ENCODE measurements around the gene RAD21L1.

Gene RAD21L1

GRCh38 chr20:1225783-1226654, at the start of gene RAD21L1:
Gene RAD21L1 (plus strand): TSS chr20:1226044. CDS start chr20:1228454, 2,410 bp downstream.
- Mint-ChIP-seq H3K27ac (ENCODE audit: low read depth) (no peak within 1 kb of the TSS), H3K9me3 (no peaks in the 10 kb centered on the region), H3K36me3 (ENCODE audit: insufficient read depth) (peaks cover 2% of the 10 kb centered on the region), H3K4me1 (peaks cover 5% of the 10 kb centered on the region), H3K4me3 (peak within 1 kb of the TSS; percentile 70), H3K27me3 (peaks cover 9% of the 10 kb centered on the region)
- DNase-seq (ENCODE audit: low spot score in 2 of 2) (peak; percentile 42 to 43), ATAC-seq (replicated peaks; ENCODE audit: extremely low read depth, poor library complexity, severe bottlenecking) (peak; percentile 73)

- no peak overlapping the region for H3K27ac Mint-ChIP-seq (ENCODE audit: low read depth)
- no peak for DNase-seq (ENCODE audit: low spot score in 2 of 2)
- ATAC-seq (replicated peaks; ENCODE audit: extremely low read depth, poor library complexity, severe bottlenecking): no peak
- H3K36me3 Mint-ChIP-seq (ENCODE audit: insufficient read depth): peaks cover 2% of the 10 kb centered on the region
- H3K4me1 Mint-ChIP-seq: peaks cover 6% of the 10 kb centered on the region
- peaks cover 9% of the 10 kb centered on the region for H3K27me3 Mint-ChIP-seq
- H3K9me3 Mint-ChIP-seq: no peaks in the 10 kb centered on the region
- no peak overlapping the region for H3K4me3 Mint-ChIP-seq
Observed at GRCh38 chr20:1177680-1178079, 48.2 kb upstream of the RAD21L1 start.

- Mint-ChIP-seq H3K27ac (ENCODE audit: low read depth) (no peak overlapping the region), H3K36me3 (ENCODE audit: insufficient read depth) (peaks cover 2% of the 10 kb centered on the region), H3K9me3 (no peaks in the 10 kb centered on the region), H3K27me3 (peaks cover 13% of the 10 kb centered on the region), H3K4me3 (no peak overlapping the region), H3K4me1 (peaks cover 6% of the 10 kb centered on the region)
- no peak for ATAC-seq (replicated peaks; ENCODE audit: extremely low read depth, poor library complexity, severe bottlenecking)
- no peak for DNase-seq (ENCODE audit: low spot score in 2 of 2)
Observed at GRCh38 chr20:1178103-1178502, 47.7 kb upstream of the RAD21L1 start.

- Mint-ChIP-seq H3K27me3 (peaks cover 19% of the 10 kb centered on the region), H3K4me3 (no peak overlapping the region), H3K36me3 (ENCODE audit: insufficient read depth) (peaks cover 2% of the 10 kb centered on the region), H3K9me3 (no peaks in the 10 kb centered on the region), H3K27ac (ENCODE audit: low read depth) (no peak overlapping the region), H3K4me1 (peaks cover 6% of the 10 kb centered on the region)
- ATAC-seq (replicated peaks; ENCODE audit: extremely low read depth, poor library complexity, severe bottlenecking) (no peak), DNase-seq (ENCODE audit: low spot score in 2 of 2) (no peak)
Observed at GRCh38 chr20:1178623-1179022, 47.2 kb upstream of the RAD21L1 start.

GRCh38 chr20:1180949-1181348, 44.9 kb upstream of the RAD21L1 start:
- H3K27ac Mint-ChIP-seq (ENCODE audit: low read depth): no peak overlapping the region
- no peaks in the 10 kb centered on the region for H3K9me3 Mint-ChIP-seq
- H3K4me3 Mint-ChIP-seq: no peak overlapping the region
- DNase-seq (ENCODE audit: low spot score in 2 of 2) (no peak), ATAC-seq (replicated peaks; ENCODE audit: extremely low read depth, poor library complexity, severe bottlenecking) (no peak)
- peaks cover 2% of the 10 kb centered on the region for H3K36me3 Mint-ChIP-seq (ENCODE audit: insufficient read depth)
- H3K4me1 Mint-ChIP-seq: peaks cover 16% of the 10 kb centered on the region
- H3K27me3 Mint-ChIP-seq: peaks cover 32% of the 10 kb centered on the region

GRCh38 chr20:1182106-1182505, 43.7 kb upstream of the RAD21L1 start:
- H3K36me3 Mint-ChIP-seq (ENCODE audit: insufficient read depth): peaks cover 2% of the 10 kb centered on the region

GRCh38 chr20:1183153-1183552, 42.7 kb upstream of the RAD21L1 start:
- no peak for ATAC-seq (replicated peaks; ENCODE audit: extremely low read depth, poor library complexity, severe bottlenecking)
- Mint-ChIP-seq H3K9me3 (no peaks in the 10 kb centered on the region), H3K4me1 (peaks cover 13% of the 10 kb centered on the region), H3K36me3 (ENCODE audit: insufficient read depth) (no peaks in the 10 kb centered on the region), H3K27me3 (peaks cover 32% of the 10 kb centered on the region), H3K4me3 (no peak overlapping the region), H3K27ac (ENCODE audit: low read depth) (peak overlapping the region; percentile 45)
- DNase-seq (ENCODE audit: low spot score in 2 of 2): no peak

More at GRCh38 chr20:1182106-1182505, 43.7 kb upstream of the RAD21L1 start:
- peaks cover 32% of the 10 kb centered on the region for H3K27me3 Mint-ChIP-seq
- H3K4me3 Mint-ChIP-seq: no peak overlapping the region
- no peak for DNase-seq (ENCODE audit: low spot score in 2 of 2)
- H3K27ac Mint-ChIP-seq (ENCODE audit: low read depth): no peak overlapping the region
- no peak for ATAC-seq (replicated peaks; ENCODE audit: extremely low read depth, poor library complexity, severe bottlenecking)
- H3K4me1 Mint-ChIP-seq: peaks cover 18% of the 10 kb centered on the region
- H3K9me3 Mint-ChIP-seq: no peaks in the 10 kb centered on the region

- H3K27me3 Mint-ChIP-seq: peaks cover 34% of the 10 kb centered on the region
- H3K4me1 Mint-ChIP-seq: peaks cover 13% of the 10 kb centered on the region
- no peaks in the 10 kb centered on the region for H3K9me3 Mint-ChIP-seq
- no peak for DNase-seq (ENCODE audit: low spot score in 2 of 2)
- no peak for ATAC-seq (replicated peaks; ENCODE audit: extremely low read depth, poor library complexity, severe bottlenecking)
- H3K27ac Mint-ChIP-seq (ENCODE audit: low read depth): no peak overlapping the region
- no peaks in the 10 kb centered on the region for H3K36me3 Mint-ChIP-seq (ENCODE audit: insufficient read depth)
- H3K4me3 Mint-ChIP-seq: peak overlapping the region; percentile 51
Observed at GRCh38 chr20:1184260-1184637, 41.6 kb upstream of the RAD21L1 start.

GRCh38 chr20:1184638-1185315, 41.1 kb upstream of the RAD21L1 start, which contains the start of gene TMEM74B:
Gene TMEM74B (minus strand): TSS chr20:1184981. CDS start chr20:1183801, 1,180 bp downstream.
- Mint-ChIP-seq H3K27me3 (peaks cover 39% of the 10 kb centered on the region), H3K4me1 (peaks cover 13% of the 10 kb centered on the region), H3K27ac (ENCODE audit: low read depth) (no peak within 1 kb of the TSS), H3K4me3 (peak within 1 kb of the TSS; percentile 65), H3K36me3 (ENCODE audit: insufficient read depth) (no peaks in the 10 kb centered on the region), H3K9me3 (no peaks in the 10 kb centered on the region)
- no peak for ATAC-seq (replicated peaks; ENCODE audit: extremely low read depth, poor library complexity, severe bottlenecking)
- no peak for DNase-seq (ENCODE audit: low spot score in 2 of 2)

GRCh38 chr20:1185316-1185741, 40.5 kb upstream of the RAD21L1 start:
- ATAC-seq (replicated peaks; ENCODE audit: extremely low read depth, poor library complexity, severe bottlenecking): no peak
- peaks cover 44% of the 10 kb centered on the region for H3K27me3 Mint-ChIP-seq
- no peak overlapping the region for H3K4me3 Mint-ChIP-seq
- no peak overlapping the region for H3K27ac Mint-ChIP-seq (ENCODE audit: low read depth)
- DNase-seq (ENCODE audit: low spot score in 2 of 2): no peak
- H3K36me3 Mint-ChIP-seq (ENCODE audit: insufficient read depth): no peaks in the 10 kb centered on the region
- peaks cover 13% of the 10 kb centered on the region for H3K4me1 Mint-ChIP-seq
- H3K9me3 Mint-ChIP-seq: no peaks in the 10 kb centered on the region

- no peaks in the 10 kb centered on the region for H3K9me3 Mint-ChIP-seq
- no peak overlapping the region for H3K27ac Mint-ChIP-seq (ENCODE audit: low read depth)
- ATAC-seq (replicated peaks; ENCODE audit: extremely low read depth, poor library complexity, severe bottlenecking) (no peak), DNase-seq (ENCODE audit: low spot score in 2 of 2) (no peak)
- peaks cover 48% of the 10 kb centered on the region for H3K27me3 Mint-ChIP-seq
- peak overlapping the region; percentile 65 for H3K4me3 Mint-ChIP-seq
- no peaks in the 10 kb centered on the region for H3K36me3 Mint-ChIP-seq (ENCODE audit: insufficient read depth)
- H3K4me1 Mint-ChIP-seq: peaks cover 13% of the 10 kb centered on the region
Observed at GRCh38 chr20:1185790-1186334, 40.0 kb upstream of the RAD21L1 start.

- Mint-ChIP-seq H3K4me3 (peak overlapping the region; percentile 65), H3K27me3 (peaks cover 48% of the 10 kb centered on the region), H3K4me1 (peaks cover 13% of the 10 kb centered on the region), H3K36me3 (ENCODE audit: insufficient read depth) (no peaks in the 10 kb centered on the region), H3K27ac (ENCODE audit: low read depth) (no peak overlapping the region), H3K9me3 (no peaks in the 10 kb centered on the region)
- ATAC-seq (replicated peaks; ENCODE audit: extremely low read depth, poor library complexity, severe bottlenecking) (no peak), DNase-seq (ENCODE audit: low spot score in 2 of 2) (no peak)
Observed at GRCh38 chr20:1186367-1186991, 39.4 kb upstream of the RAD21L1 start.
